Superior temporal gyrus (tissue), 1 donor: ENCODE measurements around the gene SYCE1.
"Not testable (repeated sequence)": the region's sequence is repeated elsewhere in the genome, so short reads cannot be mapped to it uniquely, and the experiment has no call there.

ENCODE experiments used
- DNase-seq: peaks from one replicate; pipeline ENCODE4 v3.0.0-alpha.2; 2016; ENCODE audit errors: extremely low spot score

The SYCE1 gene, protein sequence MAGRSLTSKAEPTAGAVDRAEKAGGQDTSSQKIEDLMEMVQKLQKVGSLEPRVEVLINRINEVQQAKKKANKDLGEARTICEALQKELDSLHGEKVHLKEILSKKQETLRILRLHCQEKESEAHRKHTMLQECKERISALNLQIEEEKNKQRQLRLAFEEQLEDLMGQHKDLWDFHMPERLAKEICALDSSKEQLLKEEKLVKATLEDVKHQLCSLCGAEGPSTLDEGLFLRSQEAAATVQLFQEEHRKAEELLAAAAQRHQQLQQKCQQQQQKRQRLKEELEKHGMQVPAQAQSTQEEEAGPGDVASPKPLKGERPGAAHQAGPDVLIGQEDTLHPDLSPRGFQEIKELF

GRCh38 chr10:133565441-133566294, at the start of gene SYCE1:
Gene SYCE1 (minus strand): TSS chr10:133565583. CDS start chr10:133565529, 54 bp downstream.
- no peak for DNase-seq

DNA sequence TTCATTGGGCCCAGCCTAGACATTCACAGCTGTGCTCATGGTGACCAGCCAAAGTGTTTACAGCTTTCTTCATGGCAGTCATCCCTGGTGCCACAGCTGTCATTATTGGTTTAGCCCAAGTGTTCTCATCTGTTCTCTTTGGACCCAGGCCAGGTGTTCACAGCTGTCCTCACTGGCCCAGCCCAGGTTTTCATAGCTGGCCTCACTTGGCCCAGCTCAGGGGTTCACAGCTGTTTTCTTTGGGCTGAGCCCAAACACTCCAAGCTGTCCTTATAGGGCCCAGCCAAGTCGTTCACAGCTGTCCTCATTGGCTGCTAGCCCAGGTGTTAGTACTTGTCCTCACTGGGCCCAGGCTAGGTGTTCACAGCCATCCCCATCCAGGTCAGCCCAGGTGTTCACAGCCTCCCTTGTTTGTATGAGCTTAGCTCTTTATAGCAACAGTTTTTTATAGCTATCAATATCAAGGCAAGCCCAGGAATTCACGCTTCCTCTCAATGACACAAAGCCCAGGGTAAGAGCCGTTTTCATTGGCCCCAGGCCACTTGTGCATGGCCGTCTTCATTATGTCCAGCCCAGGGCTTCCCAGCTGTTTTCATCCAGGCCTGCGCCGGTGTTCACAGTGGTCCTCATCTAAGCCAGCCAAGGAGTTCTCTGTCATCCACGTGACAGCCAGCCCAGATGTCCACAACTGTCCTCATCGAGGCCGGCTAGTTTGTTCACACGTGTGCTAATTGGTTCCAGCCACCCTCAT, 49.6 kb upstream of the SYCE1 start:
- DNase-seq = no peak

GRCh38 chr10:133613699-133614098, 48.3 kb upstream of the SYCE1 start:
- no peak for DNase-seq

- DNase-seq = no peak
Measured at GRCh38 chr10:133611079-133611478, 45.7 kb upstream of the SYCE1 start.

DNA sequence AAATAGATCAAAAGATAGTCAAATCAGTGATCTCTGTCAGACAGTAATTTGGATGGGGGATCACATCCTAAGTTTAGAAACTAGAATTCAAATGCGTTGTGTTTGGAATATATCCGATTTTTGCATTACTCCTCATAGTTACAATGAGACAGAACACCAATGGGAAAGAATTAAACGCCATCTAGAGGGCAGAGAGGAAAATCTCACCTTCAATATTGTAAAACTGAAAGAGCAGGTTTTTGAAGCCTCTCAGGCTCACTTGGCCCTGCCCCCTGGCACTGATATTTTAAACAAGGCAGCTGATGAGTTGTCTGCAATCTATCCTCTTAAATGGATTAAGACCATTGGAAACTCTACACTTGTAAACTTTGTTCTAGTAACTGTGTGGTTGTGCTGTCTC, 43.5 kb upstream of the SYCE1 start:
- peak; percentile 78 for DNase-seq

- not testable (repeated sequence) for DNase-seq
Measured at GRCh38 chr10:133603434-133603833, 38.1 kb upstream of the SYCE1 start.

GRCh38 chr10:133600657-133601056, 35.3 kb upstream of the SYCE1 start:
- no peak for DNase-seq

- not testable (repeated sequence) for DNase-seq
Measured at GRCh38 chr10:133599869-133600268, 34.5 kb upstream of the SYCE1 start.

- no peak for DNase-seq
Measured at GRCh38 chr10:133592716-133593115, 27.3 kb upstream of the SYCE1 start.

GRCh38 chr10:133590970-133591359, 25.6 kb upstream of the SYCE1 start:
- no peak for DNase-seq

DNA sequence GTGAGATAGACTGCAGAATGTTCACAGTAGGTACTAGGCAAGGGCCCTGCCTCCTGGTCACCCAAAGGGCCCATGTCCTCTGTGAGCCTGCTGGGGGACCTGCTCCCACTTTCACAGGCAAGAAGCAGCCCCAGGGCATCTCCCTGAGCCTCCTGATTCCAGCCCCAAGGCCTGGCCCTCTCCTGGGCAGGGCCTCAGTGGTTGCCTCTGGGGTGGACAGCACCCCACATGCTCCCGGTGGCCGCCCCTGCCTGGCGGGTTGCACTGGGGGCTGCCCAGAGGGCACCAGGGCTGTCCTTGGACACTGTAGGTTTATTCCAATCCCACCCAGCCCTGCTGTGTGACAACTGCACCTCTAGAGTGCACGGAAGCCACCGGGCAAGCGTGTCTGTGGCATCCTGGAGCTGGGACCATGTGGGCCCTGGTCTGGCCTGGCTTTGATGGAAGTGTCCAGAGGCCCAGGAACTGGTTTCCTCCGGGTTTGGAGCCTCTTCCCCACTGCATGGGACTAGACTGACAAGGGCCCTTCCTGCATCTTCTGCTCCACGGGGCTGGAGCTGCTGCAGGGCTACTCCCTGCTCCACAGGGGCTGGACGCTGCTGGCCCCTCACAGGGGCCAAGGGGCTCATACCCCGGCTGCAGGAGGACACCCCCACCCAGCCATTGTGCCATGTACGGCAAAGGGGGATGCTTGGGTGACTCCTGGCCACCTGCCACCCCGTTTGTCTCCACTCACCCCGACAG, 25.0 kb upstream of the SYCE1 start:
- DNase-seq = no peak

GRCh38 chr10:133577037-133577436, 11.7 kb upstream of the SYCE1 start:
- not testable (repeated sequence) for DNase-seq

DNA sequence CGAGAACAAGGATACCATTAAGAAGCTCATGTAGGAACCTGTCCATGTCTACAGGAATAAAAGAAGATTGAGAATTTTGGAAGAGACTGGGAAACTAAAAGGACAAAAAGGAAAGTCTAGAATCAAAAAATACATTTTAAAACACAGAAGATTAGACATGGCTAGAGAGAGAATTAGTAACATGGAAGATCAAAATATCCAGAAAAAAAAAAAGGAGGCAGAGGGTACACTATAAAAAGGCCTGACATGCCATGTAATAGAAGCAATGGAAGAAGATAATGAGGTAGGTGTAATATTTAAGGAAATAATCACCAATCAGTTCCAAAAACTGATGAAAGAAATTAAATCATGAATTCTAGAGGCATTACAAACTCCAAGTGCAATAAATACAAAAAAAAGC, 8.1 kb upstream of the SYCE1 start:
- DNase-seq = not testable (repeated sequence)

DNA sequence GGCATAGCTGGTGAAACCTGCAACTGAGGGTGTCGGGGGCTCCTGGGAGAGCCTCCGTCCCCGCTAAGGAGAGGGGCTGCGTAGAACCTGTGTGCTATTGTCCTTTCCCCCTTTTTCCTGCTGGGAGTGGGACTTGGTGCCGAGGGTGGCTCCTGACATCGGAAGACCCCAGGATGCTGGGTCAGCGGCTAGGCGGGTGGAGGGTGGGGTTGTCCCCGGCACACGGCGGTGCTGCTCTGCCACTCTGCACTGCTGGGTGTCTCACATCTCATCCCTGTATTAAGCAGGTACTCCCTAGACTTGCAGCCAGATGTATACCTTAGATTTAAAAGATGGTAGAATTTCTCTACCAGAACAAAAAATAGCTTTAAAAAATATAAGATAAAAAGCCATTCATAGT, 6.7 kb upstream of the SYCE1 start:
- DNase-seq = not testable (repeated sequence)

DNA sequence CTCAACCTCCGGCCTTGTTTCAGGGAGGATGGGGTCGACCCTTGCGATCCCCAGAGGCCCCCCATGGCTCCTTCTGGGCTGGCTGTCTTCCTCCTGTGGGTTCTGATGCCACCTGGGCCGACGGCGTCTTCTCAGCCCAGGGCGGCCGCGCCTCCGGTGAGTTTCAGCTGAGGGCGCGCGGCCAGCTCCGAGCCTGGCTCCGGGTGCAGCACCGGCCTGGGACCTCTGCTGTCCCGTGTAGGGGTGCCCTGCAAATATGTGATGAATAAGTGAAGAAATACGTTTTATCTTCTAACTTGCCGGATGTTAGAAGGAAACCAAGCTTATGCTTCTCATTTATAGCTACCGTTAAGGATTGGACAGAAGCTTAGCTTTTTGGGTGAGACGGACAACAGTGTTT, 4.4 kb upstream of the SYCE1 start:
- not testable (repeated sequence) for DNase-seq

- not testable (repeated sequence) for DNase-seq
Measured at GRCh38 chr10:133568831-133569527, 3.6 kb upstream of the SYCE1 start.

DNA sequence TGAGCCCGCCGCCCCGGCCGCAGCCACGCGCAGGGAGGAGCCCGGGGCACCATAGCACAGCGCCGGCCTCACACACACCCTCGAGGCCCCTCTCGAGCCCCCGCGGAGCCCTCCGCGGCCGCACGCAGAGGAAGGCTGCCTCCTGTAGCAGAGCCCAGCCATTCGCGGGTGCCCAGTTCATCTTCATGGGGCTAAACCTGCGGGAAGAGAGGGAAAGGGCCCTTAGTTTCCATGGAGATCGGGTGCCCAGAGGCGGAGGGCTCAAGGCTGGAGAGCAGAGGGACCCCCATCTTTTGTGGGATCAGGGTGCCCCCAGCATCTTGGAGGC, 2.9 kb upstream of the SYCE1 start:
- DNase-seq = no peak

DNA sequence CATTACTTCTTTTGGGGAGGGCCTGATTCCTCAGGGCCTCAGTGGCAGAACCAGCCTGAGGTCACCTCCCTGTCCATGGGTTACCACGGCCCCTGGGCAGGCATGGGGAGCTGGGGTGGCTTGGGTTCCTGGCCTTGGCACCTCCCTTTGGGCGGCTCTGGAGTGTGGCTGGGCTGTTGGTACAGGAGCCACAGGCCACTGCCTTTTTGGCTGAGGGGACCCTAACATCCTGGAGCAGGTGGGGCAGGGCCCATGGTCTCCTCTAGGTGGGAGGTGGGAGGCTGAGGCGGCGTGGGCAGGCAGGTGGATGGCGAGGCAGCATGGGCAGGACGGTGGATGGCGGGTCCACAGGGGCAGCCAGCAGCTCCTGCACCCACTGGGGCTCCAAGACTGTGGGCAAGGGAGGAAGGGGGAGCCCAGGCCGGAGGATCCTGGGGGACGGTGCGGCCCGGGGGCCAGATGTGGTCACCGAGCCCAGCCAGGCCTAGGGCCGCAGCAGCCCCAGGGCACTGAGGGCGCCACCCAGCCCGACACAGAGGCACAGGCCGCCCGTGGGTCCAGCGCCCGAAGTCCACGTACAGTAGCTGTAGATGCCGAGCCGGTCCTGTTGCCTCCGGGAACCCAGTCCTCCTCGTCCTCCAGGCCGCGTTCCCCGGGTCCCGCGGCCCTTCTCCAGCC, 2.4 kb upstream of the SYCE1 start:
- DNase-seq = no peak

- DNase-seq = no peak
Measured at GRCh38 chr10:133567119-133567518, 1.7 kb upstream of the SYCE1 start.

DNA sequence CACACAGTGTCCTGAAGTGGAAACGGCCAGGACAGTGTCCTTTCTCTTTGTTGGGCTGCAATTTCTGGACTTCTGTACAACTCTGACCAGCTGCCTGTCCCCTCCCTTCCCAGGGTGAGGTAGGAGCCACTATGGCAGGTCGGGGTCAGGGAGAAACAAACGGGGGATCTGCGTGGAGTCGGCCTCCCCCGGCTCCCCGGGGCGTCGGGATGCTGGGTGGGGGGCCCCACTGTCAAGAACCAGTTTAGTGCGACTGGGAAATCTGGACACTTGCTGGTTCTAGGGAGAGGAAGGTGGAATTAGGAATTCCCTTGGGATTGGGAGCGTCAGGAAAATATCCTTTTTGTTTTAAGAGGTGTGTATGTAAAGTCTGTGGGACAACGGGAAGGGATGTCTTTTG, 567 bp downstream of the SYCE1 start:
- DNase-seq = no peak
